ENCODE results near the gene GATA6. TPM values are rescaled to one million over a fixed set of nuclear protein-coding genes. Genes with fewer than 3 reads are reported as not detected.

GATA6 gene
- polyA plus RNA-seq, 4 donors = 10.3 to 11.8 (median 11.0) TPM

DNA sequence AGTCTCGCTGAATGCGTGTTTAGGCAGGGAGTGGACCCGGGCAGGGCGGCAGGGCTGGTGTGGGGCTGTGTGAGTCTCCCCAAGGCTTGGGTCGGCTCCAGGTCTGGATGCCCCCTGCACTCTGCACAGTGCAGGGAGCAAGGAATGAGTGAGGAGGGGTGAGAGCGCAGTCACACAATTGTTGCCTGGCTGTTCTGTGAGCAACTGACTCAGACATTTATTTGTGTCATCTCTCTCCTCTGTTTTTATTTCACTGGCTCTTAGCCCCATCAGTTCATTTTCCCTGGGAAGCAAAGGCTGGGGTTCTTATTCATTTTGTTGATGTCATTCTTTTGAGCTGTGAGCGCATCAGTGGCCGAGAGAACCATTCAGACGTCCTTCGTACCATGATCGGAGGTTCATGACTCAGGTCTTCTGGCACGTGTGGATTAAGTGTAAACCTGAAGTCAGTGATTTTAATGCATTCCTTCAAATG lies 61.1 kb downstream of the GATA6 start:
- no peak for DNase-seq (ENCODE audit: low read depth in 4 of 4, low spot score in 3 of 4)

- no peak for DNase-seq (ENCODE audit: low read depth in 4 of 4, low spot score in 3 of 4)
Measured at GRCh38 chr18:22233266-22233665, 63.9 kb downstream of the GATA6 start.

- DNase-seq (ENCODE audit: low read depth in 4 of 4, low spot score in 3 of 4) = no peak
Measured at GRCh38 chr18:22238036-22238435, 68.6 kb downstream of the GATA6 start.

DNA sequence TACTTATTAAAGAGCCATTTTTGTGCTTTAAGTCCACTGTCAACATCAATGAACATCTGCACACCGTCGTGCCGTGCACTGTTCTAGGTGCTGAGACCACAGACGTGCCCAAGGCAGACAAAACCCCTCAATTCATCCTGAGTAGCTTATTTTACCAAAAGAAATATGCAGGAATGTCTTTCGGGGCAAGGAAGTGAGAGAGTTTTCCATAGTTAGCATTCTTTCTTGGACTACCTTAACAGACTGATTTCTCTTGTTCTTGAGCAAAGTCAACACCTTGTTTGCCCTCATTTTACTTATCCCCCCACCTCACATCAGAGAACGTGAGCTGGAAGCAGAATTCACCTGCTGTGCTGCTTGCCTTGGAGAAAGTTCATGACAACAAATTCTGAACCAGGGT lies 69.3 kb downstream of the GATA6 start:
- DNase-seq (ENCODE audit: low read depth in 4 of 4, low spot score in 3 of 4) = no peak

DNA sequence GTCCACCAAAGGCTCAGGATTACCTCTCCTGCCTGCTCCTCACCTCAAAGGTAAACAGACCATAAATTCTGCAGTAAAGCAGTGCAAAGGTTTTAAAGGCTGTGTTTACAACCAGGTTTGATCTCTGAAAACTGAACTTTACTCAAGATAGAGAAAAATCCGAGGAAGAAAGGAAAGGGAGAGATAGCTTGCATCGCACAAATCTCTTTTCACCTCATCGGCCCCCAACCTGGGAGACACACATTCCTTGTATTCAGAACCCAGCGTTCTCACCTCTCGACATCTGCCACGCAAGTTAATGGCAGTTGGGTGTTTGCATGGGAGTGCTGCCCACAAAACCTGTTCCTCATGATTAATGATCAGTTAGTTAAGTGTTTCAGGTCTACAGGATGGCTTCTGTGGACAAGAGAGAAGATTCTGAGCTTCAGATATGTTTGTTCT lies 72.6 kb downstream of the GATA6 start:
- no peak for DNase-seq (ENCODE audit: low read depth in 4 of 4, low spot score in 3 of 4)

DNA sequence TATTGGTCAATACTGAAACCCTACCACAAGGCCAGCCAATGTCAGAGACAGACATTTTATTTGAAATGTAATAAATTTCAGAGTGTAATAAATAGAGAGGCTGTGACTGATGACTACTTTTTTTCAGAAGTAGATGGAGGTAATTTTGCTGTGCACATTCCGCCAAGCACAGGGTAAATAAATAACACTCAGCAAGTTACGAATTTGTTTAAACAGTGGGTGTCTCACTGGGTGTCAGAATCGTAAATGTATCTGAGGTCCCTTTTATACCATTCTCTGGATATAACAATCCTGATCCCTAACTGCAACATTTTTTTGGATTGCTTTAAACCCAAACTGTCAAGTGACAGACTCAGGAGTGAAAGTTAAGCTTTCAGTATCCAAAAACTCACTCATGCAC lies 74.1 kb downstream of the GATA6 start:
- no peak for DNase-seq (ENCODE audit: low read depth in 4 of 4, low spot score in 3 of 4)

DNA sequence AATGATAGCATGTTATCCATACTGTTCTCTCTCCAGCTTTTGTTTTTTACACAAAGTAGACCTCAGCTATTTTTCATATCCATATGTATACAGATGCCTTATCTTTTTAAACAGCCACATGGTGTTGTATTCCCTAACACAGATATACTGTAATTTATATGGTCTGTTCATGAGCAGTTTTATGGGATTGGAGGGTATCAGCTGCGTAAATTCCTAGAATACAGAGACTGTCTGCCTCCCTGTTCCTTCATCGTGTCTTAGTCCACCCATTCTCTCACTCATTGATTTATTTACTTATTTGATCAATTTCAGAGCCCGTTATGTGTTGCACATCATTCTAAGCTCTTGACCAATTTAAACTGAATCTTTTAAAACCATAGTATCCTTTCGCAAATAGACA lies 80.6 kb downstream of the GATA6 start:
- no peak for DNase-seq (ENCODE audit: low read depth in 4 of 4, low spot score in 3 of 4)

- no peak for DNase-seq (ENCODE audit: low read depth in 4 of 4, low spot score in 3 of 4)
Measured at GRCh38 chr18:22250591-22250996, 81.2 kb downstream of the GATA6 start.

Other genes starting within 250 kb of the GATA6 start
- gene CTAGE1, start 248.3 kb downstream of the GATA6 start, polyA plus RNA-seq (ENCODE audit: insufficient read length in 4 of 4) = under 1 TPM in 2 of 4 donors, not detected in 2; 0.05 to 0.06 TPM

All from right renal pelvis (tissue), 4 donors.